H9 (cell line): ENCODE measurements around the gene BBS1. TPM values are rescaled to one million over a fixed set of nuclear protein-coding genes. Genes with fewer than 3 reads are reported as not detected.

Experiments used
- DNase-seq: peaks from one replicate; pipeline ENCODE4 v3.0.0-alpha.2; 2017
- H2AFZ ChIP-seq: one replicate; pipeline ENCODE4 v1.6.1; 2013; ENCODE audit warnings: mild to moderate bottlenecking, low read length, control low read depth, moderate library complexity
- H2AK5ac ChIP-seq: 2 replicates; pipeline ENCODE4 v1.6.1; 2013; ENCODE audit warnings: low read length, control low read depth, mixed read lengths; ENCODE audit not compliant: insufficient read length
- H2BK120ac ChIP-seq: one replicate; pipeline ENCODE4 v1.6.1; 2013; ENCODE audit warnings: low read depth, mild to moderate bottlenecking, low read length, control low read depth, inconsistent platforms; ENCODE audit not compliant: poor library complexity, severe bottlenecking
- H2BK12ac ChIP-seq: 2 replicates; pipeline ENCODE4 v1.6.1; 2013; ENCODE audit warnings: low read length, control low read depth, mixed read lengths, low read depth; ENCODE audit not compliant: insufficient read length
- H2BK15ac ChIP-seq: 2 replicates; pipeline ENCODE4 v1.6.1; 2013; ENCODE audit warnings: low read depth, low read length, control low read depth
- H2BK20ac ChIP-seq: one replicate; pipeline ENCODE4 v1.6.1; 2013; ENCODE audit warnings: low read depth, mild to moderate bottlenecking, low read length, control low read depth, inconsistent platforms; ENCODE audit not compliant: poor library complexity, severe bottlenecking
- H2BK5ac ChIP-seq: 2 replicates; pipeline ENCODE4 v1.6.1; 2013; ENCODE audit warnings: low read length, control low read depth, mixed read lengths; ENCODE audit not compliant: insufficient read length
- H3K14ac ChIP-seq: 2 replicates; pipeline ENCODE4 v1.6.1; 2013; ENCODE audit warnings: low read length, control low read depth; ENCODE audit not compliant: insufficient read depth
- H3K18ac ChIP-seq: 2 replicates; pipeline ENCODE4 v1.6.1; 2013; ENCODE audit warnings: low read depth, mild to moderate bottlenecking, mixed read lengths, low read length, control low read depth; ENCODE audit not compliant: insufficient read length
- H3K23ac ChIP-seq: 2 replicates; pipeline ENCODE4 v1.6.1; 2013; ENCODE audit warnings: low read length, control low read depth, mixed read lengths, low read depth; ENCODE audit not compliant: insufficient read length
- H3K23me2 ChIP-seq: 2 replicates; pipeline ENCODE4 v1.6.1; 2013; ENCODE audit warnings: low read depth, mild to moderate bottlenecking, mixed read lengths, low read length, control low read depth; ENCODE audit not compliant: insufficient read length, poor library complexity, severe bottlenecking
- H3K27ac ChIP-seq: 2 replicates; pipeline ENCODE4 v1.5.1; 2013; ENCODE audit warnings: low read length, control low read depth, mixed read lengths, low read depth; ENCODE audit not compliant: insufficient read length
- H3K27me3 ChIP-seq: 2 replicates; pipeline ENCODE4 v1.6.1; 2013; ENCODE audit warnings: low read length, control low read depth, inconsistent platforms; ENCODE audit not compliant: insufficient read depth
- H3K4ac ChIP-seq: 2 replicates; pipeline ENCODE4 v1.6.1; 2013; ENCODE audit warnings: low read depth, mild to moderate bottlenecking, control low read depth, inconsistent platforms, low read length, moderate library complexity
- H3K4me1 ChIP-seq: 2 replicates; pipeline ENCODE4 v1.6.1; 2013; ENCODE audit warnings: low read length, control low read depth, inconsistent platforms; ENCODE audit not compliant: insufficient read depth
- H3K4me2 ChIP-seq: 2 replicates; pipeline ENCODE4 v1.6.1; 2013; ENCODE audit warnings: low read length, control low read depth, mixed read lengths; ENCODE audit not compliant: insufficient read length, insufficient read depth
- H3K56ac ChIP-seq: 2 replicates; pipeline ENCODE4 v1.6.1; 2013; ENCODE audit warnings: low read depth, mild to moderate bottlenecking, mixed read lengths, low read length, control low read depth; ENCODE audit not compliant: insufficient read length
- H3K79me1 ChIP-seq: 2 replicates; pipeline ENCODE4 v1.6.1; 2013; ENCODE audit warnings: low read depth, mild to moderate bottlenecking, moderate library complexity, low read length, control low read depth, inconsistent platforms; ENCODE audit not compliant: insufficient read depth, poor library complexity, severe bottlenecking
- H3K79me2 ChIP-seq: 2 replicates; pipeline ENCODE4 v1.6.1; 2013; ENCODE audit warnings: low read length, control low read depth, inconsistent platforms; ENCODE audit not compliant: insufficient read depth
- H3K9ac ChIP-seq: 2 replicates; pipeline ENCODE4 v1.6.1; 2013; ENCODE audit warnings: low read length, control low read depth, mixed read lengths; ENCODE audit not compliant: insufficient read length; ENCODE audit errors: extremely low read depth
- H3K9me3 ChIP-seq: one replicate; pipeline ENCODE4 v1.6.1; 2013; ENCODE audit warnings: low read depth, low read length, inconsistent platforms; ENCODE audit not compliant: control insufficient read depth
- H3T11ph ChIP-seq: one replicate; pipeline ENCODE4 v1.6.1; 2013; ENCODE audit warnings: mild to moderate bottlenecking, low read length, control low read depth, inconsistent platforms
- H4K20me1 ChIP-seq: one replicate; pipeline ENCODE4 v1.6.1; 2013; ENCODE audit not compliant: control insufficient read depth, insufficient read length, insufficient read depth
- H4K5ac ChIP-seq: 2 replicates; pipeline ENCODE4 v1.6.1; 2013; ENCODE audit warnings: low read depth, mild to moderate bottlenecking, mixed read lengths, low read length, control low read depth; ENCODE audit not compliant: insufficient read length
- H4K8ac ChIP-seq: replicated peaks from 2 replicates; pipeline ENCODE4 v1.6.1; 2013; ENCODE audit warnings: low read length, control low read depth, mixed read lengths, low read depth; ENCODE audit not compliant: insufficient read length
- H4K91ac ChIP-seq: 2 replicates; pipeline ENCODE4 v1.6.1; 2013; ENCODE audit warnings: low read depth, mild to moderate bottlenecking, moderate library complexity, mixed read lengths, low read length, control low read depth; ENCODE audit not compliant: insufficient read length
- H3K27ac Mint-ChIP-seq, 3 experiments: 2 replicates in 2 of 3; 3 replicates in 1 of 3; pipeline ENCODE4 v1.8.0; 2020 to 2021; ENCODE audit warnings: mixed read lengths in 3 of 3, mild to moderate bottlenecking in 1 of 3, moderate library complexity in 1 of 3
- H3K27me3 Mint-ChIP-seq: 2 replicates; pipeline ENCODE4 v1.8.0; 2021; ENCODE audit warnings: low read depth, mild to moderate bottlenecking, moderate library complexity, mixed read lengths
- H3K36me3 Mint-ChIP-seq, 3 experiments: 2 replicates in 2 of 3; 3 replicates in 1 of 3; pipeline ENCODE4 v1.8.0; 2020 to 2021; ENCODE audit warnings: low read depth in 3 of 3, mixed read lengths in 3 of 3; ENCODE audit not compliant: insufficient read depth in 1 of 3
- H3K4me1 Mint-ChIP-seq, 2 experiments: 2 replicates each; pipeline ENCODE4 v1.8.0; 2020; ENCODE audit warnings: mixed read lengths in 2 of 2
- H3K4me3 Mint-ChIP-seq, 2 experiments: 2 replicates in 1 of 2; 3 replicates in 1 of 2; pipeline ENCODE4 v1.8.0; 2020 to 2021; ENCODE audit warnings: mild to moderate bottlenecking in 2 of 2, mixed read lengths in 2 of 2, moderate library complexity in 1 of 2
- H3K9me3 Mint-ChIP-seq, 2 experiments: 2 replicates in 1 of 2; 3 replicates in 1 of 2; pipeline ENCODE4 v1.8.0; 2020; ENCODE audit warnings: mild to moderate bottlenecking in 2 of 2, mixed read lengths in 2 of 2, moderate library complexity in 1 of 2
- CTCF ChIP-seq: fragments of 200-600 bp; sonication (generic); conservative IDR thresholded peaks from 3 replicates; pipeline ENCODE4 v1.8.0; 2021; ENCODE audit warnings: antibody characterized with exemption, mild to moderate bottlenecking
- WGBS: extraction: QIAGEN DNeasy Blood & Tissue Kit; methylation state at CpG from one replicate; pipeline ENCODE4 v1.1.7; 2013; ENCODE audit warnings: missing lambda C conversion rate, low lambda C conversion rate, mixed read lengths; ENCODE audit not compliant: insufficient read length; ENCODE audit errors: extremely low coverage; 5-methylcytosine and 5-hydroxymethylcytosine counted together
- total RNA-seq: library from RNA; stranded (reverse); gene quantifications from 2 replicates; pipeline ENCODE4 v1.2.1, GENCODE V29; 2021

BBS1 gene
- total RNA-seq, 1 experiment from 2014 or later, result 27.2 TPM

- Histone ChIP-seq H2BK12ac (no peak overlapping the region), H2AFZ (no peak overlapping the region), H3K4ac (no peak overlapping the region), H3T11ph (no peak overlapping the region), H2BK5ac (no peak overlapping the region), H2BK20ac (no peak overlapping the region), H4K8ac (no peak overlapping the region), H3K27ac (no peak overlapping the region), H4K5ac (no peak overlapping the region), H3K9me3 (no peaks in the 10 kb centered on the region), H3K79me1 (no peaks in the 10 kb centered on the region), H2BK15ac (no peak overlapping the region), H4K91ac (no peak overlapping the region), H3K4me1 (no peaks in the 10 kb centered on the region), H3K23ac (no peak overlapping the region), H3K4me2 (no peak overlapping the region), H3K27me3 (no peaks in the 10 kb centered on the region), H3K14ac (no peak overlapping the region), H3K18ac (no peak overlapping the region), H4K20me1 (no peaks in the 10 kb centered on the region), H2BK120ac (no peak overlapping the region), H3K9ac (no peak overlapping the region), H3K56ac (no peak overlapping the region), H3K79me2 (no peaks in the 10 kb centered on the region), H3K23me2 (no peaks in the 10 kb centered on the region), H2AK5ac (no peak overlapping the region)
- Mint-ChIP-seq H3K27ac (peak overlapping the region in 1 of 3 experiments; percentile 87; a peak in 2 of 7 replicates), H3K4me1 (peaks cover 12 to 13% of the 10 kb centered on the region in 2 experiments), H3K4me3 (peak overlapping the region in 1 of 2 experiments; percentile 36; a peak in 1 of 5 replicates), H3K27me3 (no peaks in the 10 kb centered on the region), H3K36me3 (peaks cover 0 to 25% (median 19%) of the 10 kb centered on the region in 3 experiments; a peak in 5 of 7 replicates), H3K9me3 (no peaks in the 10 kb centered on the region)
- no CpG with 5 or more reads among the region's 11 CpGs for WGBS
- DNase-seq, result no peak
- no peak for TF ChIP-seq CTCF
Observed at GRCh38 chr11:66531841-66532240, 21.4 kb downstream of the BBS1 start.
